LHCN-M2 (cell line): ENCODE results near the gene CDH13. TPM values are rescaled to one million over a fixed set of nuclear protein-coding genes. Genes with fewer than 3 reads are reported as not detected.

Experiments used
- DNase-seq: peaks from one replicate; pipeline ENCODE4 v3.0.0-alpha.2; 2012; ENCODE audit warnings: low read depth
- total RNA-seq: library from RNA; depleted of rRNA; stranded (reverse); fragments of >200 nt; gene quantifications from 2 replicates; pipeline ENCODE4 v1.2.3, GENCODE V29; 2014

CDH13 gene
- total RNA-seq, 1 experiment from 2014 or later: 140 TPM

DNA sequence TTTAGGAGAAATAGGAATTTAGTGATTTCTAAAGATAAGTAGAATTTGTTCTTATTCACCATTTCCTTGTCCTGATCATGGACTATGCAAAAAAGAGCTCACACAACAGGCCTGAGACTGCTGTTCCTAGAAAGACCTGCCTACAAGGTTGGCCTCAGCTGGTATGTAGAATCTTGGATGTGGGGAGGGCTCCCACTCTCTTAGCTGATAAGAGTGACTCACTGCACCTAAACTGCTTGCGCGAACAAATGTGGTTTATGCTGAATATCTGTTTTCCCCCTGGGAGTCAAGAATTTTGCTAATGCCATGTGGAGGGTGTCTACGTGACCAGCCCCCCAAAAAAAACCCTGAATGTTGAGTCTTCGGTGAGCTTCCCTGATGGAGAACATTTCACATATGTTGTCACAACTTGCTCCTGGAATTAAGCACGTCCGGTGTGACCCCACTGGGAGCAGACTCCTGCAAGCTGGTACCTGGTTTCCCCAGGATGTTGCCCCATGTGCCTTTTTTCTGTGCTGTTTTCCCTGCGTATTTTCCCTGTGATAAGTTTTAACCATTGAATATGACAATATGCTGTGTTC lies 1112.2 kb downstream of the CDH13 start:
- DNase-seq: no peak

DNA sequence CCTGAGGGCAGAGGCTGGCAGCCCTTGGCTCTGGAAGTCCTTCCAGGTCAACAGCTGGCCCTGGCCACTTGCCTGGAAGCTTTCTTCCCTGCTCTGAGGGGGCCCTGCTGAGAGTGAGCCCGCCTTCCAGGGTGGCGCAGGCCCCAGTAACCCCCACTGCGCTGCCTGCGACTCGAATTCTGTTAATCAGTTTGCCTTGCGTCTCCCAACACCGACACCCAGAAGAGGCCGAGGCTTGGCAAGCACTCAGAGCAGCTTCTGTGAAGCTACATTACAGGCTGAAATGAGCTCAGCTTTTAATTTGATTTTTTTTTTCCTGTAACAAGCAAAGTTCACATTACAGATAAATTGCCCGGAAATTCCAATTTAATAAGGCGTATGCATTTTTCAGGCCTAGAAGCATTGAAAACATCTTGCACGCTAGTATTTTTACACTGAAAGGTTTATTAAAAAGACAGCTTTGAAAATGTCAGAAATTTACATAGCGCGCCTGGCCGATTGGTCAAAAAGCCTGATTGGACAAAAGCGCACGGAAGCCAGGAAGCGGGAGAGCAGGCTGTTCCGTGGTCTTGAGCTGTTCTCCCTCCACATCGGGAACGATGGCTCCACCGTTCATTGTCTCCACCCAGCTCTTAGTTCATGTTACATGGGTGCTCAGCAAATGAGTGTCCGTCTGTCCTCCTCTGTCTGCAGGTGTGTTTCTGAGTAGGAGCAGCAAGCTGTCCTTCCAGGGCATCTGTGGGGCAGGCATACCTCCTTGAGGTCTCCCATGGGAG lies 1115.5 kb downstream of the CDH13 start:
- no peak for DNase-seq

GRCh38 chr16:83743241-83743640 lies 1116.5 kb downstream of the CDH13 start:
- no peak for DNase-seq

DNA sequence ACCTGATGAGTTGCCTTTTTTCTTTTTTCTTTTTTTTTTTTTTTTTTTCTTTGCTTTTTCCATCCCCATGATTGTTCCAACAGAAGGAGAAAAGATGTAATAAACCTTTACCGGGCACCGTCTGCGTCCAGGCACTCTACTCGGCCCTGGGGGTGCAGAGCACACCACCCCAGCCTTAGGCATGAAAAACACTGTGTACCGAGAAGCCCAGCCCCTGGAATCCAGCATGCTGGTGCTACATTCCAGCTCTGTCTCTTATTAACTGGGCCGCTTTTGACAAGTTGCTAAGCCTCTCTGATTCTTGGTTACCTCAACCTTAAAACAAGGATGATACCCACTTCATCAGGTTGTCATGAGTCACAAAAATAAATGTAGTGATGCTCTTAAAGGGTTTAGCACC lies 1117.0 kb downstream of the CDH13 start:
- no peak for DNase-seq

DNA sequence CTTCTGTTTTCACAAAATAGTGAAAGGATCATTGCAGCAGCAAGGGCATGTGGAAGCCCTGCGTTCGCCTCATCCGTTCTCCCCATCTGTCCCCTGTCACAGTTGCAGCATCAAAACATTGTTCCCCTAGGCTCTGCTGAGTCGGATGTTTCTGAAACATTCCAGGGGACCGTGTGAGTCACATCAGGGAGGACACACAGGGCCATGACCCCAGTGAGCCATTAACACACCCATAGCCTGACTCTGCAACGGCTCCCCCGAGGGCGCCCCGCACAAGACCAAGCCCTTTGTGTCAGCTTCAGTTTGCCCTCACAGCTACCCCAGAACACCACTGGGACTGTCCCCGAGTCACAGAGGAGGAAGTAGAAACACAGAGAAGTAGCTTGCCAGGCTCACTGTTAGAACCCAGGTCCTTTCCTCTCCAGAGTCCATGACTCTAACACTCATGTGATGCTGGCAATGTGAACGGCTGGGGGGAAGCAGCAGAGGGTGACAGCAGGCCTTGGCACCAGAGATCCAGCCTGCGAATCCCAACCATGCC lies 1117.7 kb downstream of the CDH13 start:
- peak; percentile 72 for DNase-seq

GRCh38 chr16:83746611-83747010 lies 1119.8 kb downstream of the CDH13 start:
- no peak for DNase-seq

DNA sequence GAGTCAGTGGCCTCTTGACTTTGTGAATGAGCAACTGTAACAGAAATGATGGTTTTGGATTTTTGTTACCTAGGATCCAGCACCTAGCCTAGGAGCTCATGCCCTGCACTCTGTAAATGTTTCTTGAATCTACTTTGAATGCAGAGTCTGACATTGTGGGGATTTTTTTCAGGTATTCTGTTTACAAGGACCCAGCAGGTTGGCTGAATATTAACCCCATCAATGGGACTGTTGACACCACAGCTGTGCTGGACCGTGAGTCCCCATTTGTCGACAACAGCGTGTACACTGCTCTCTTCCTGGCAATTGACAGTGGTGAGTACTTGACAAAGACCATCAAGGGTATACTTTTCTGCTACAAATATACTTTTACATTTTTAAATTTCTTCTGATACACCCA lies 1121.2 kb downstream of the CDH13 start:
- DNase-seq: no peak

- DNase-seq: no peak
Measured at GRCh38 chr16:83755391-83755790, 1128.6 kb downstream of the CDH13 start.

DNA sequence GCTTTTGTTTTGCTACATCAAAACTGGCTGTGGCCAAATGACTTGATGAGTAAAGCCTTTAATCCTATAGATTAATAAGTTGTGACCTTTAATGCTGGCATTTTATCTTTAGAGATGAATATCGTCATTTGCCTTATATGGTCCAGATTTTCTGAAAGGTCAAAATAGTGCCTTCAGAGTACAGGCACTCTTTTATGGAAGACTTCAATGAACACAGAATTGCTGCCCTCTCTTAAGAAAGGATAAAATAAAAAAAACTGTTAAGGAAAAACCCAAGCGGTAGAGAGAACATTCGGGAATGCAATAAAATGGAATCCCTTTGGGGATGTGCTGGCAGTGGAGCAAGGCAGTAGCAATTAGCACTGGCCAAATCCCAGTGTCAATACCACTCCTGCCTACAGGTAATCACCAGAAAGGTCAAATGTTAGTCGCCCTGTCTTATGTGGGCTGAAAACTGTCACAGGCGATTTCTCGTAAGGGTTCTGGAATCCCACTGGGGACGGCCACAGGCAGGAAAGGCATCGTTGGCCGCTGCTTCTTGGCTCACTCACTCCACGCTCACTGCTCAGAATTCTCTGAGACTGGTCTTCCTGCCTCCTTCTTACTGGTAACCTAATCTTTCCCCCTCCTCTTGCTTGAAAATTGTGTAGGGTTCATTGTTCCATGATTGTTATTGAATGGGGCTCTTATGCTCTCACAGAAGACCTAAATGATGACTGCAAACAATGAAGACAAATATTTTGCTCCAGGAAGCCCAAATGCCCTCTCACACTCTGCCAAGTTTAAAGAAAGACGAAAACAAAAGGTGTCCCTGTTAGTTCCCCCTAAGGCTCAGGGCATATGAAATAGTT lies 1135.6 kb downstream of the CDH13 start:
- no peak for DNase-seq

- no peak for DNase-seq
Measured at GRCh38 chr16:83762992-83763358, 1136.2 kb downstream of the CDH13 start.

- peak; percentile 7 for DNase-seq
Measured at GRCh38 chr16:83768986-83769385, 1142.2 kb downstream of the CDH13 start.

DNA sequence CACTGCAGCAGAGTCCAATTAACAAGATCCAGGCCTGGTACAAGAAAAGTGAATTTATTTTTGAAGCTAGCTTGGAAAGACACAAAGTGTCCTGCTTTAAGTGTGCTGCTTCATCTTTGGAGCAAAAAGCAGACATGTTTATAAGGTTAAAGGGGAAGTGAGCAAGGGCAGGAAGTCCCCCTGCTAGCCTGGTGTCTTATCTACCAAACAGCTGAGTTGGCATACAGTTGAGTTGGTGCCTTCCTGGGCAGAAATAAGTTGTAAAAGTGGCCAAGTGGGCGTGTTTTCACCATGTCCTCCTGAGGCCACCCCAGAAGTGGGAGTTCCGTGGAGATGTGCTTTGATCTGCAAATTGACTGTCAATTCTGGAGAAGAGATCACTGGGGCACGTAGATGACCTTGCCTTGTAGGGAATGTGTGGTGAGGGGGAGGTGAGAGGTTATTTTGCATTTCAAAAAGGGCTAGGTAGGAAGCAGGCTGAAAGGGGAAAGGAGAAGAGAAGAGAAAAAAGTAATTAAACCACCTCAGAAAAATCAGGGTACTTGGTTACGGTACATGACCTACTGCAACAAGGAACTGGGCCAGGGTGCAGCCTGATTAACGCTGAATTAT lies 1142.7 kb downstream of the CDH13 start:
- DNase-seq: no peak

DNA sequence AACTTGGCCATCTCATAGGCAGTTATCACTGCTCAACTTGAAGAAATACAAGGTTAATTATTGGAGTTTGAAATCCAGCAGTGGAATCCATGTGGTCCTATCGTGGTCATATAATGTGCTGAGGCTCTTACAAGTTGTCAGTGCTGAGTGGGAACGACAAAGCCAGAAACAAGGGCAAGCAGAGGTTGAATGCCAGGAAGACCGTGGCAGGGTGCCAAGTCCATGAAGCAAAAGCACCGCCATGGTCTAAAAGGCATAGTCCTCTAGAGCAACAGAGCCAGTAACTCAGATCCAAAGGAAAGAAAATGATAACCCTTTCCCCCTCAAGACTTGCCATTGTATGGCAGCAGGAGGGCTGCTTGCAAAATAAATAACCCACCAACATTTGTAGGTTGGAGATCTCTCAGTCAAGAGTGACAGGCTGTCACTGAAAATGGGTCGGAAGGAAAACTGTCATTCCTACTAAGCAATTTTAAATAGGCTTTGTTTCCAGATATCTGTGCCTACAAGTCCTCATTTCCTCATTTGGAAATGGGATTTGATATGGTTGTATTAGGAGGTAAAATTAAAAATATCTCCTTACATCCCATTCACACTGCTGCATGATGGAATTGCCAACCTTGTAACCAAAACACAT lies 1144.7 kb downstream of the CDH13 start:
- no peak for DNase-seq

- DNase-seq: no peak
Measured at GRCh38 chr16:83772806-83773205, 1146.0 kb downstream of the CDH13 start.

- DNase-seq: no peak
Measured at GRCh38 chr16:83774066-83774465, 1147.3 kb downstream of the CDH13 start.

DNA sequence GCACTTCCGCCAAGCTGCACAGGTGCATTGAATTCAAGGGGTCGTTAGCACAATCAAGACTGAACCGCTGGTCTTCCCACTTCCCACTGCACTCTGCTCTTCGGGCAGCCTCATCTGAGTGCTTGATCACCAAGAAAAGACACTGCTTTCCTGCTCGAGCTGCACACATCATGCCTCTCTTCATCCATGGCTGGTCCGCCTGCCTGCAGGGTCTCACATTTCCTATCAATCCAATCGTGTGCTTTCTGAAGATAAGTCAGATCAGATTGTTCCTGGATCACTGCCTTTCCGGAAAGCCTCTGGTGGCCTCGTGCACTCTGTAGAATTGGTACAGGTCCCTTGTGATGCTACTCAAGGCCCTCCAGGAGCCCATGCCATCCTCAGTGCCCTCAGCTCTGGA lies 1150.2 kb downstream of the CDH13 start:
- no peak for DNase-seq

DNA sequence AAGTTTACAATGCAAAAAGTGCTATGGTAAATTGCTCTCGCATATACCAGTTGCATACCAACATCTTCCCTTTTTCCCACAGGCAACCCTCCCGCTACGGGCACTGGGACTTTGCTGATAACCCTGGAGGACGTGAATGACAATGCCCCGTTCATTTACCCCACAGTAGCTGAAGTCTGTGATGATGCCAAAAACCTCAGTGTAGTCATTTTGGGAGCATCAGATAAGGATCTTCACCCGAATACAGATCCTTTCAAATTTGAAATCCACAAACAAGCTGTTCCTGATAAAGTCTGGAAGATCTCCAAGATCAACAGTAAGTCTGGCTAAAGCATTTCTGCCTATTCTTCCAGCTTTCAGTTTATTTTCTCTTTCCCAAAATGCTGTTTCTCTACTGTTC lies 1153.1 kb downstream of the CDH13 start:
- peak; percentile 5 for DNase-seq

- DNase-seq: no peak
Measured at GRCh38 chr16:83785455-83785854, 1158.7 kb downstream of the CDH13 start.

DNA sequence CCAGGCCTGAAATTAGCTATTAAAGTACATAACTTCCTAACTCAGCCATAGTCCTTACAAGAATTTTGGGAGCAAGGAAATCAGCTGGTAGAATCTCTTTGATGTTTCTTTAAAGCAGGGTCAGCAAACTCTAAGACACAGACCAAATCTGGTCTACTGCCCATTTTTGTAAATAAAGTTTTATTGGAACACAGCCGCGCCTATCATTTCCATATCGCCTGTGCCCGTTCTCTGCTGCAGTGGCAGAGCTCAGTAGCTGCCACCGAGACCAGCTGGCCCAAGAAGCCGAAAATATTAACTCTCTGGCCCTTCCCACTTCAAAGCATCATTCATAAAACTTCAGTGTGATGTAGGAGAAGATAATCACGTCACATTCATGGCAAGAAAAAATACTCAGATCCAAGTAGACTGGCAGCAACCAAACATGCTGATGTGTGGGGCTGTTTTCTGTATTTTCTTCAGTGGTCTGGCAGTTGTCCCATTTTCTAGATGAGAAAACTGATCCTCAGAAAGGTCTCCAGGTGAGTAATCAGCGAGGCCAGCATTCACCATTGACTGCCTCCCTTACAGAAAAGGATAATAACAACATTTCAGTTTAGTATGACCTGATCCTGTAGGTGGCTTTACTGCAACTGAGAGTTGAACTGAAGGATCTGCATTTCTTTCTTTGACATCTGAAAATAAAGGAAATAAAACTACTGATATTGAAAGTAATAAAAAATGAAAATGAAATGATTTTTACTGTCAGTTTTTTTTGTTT lies 1163.1 kb downstream of the CDH13 start:
- no peak for DNase-seq

- DNase-seq: no peak
Measured at GRCh38 chr16:83791916-83792315, 1165.1 kb downstream of the CDH13 start.

DNA sequence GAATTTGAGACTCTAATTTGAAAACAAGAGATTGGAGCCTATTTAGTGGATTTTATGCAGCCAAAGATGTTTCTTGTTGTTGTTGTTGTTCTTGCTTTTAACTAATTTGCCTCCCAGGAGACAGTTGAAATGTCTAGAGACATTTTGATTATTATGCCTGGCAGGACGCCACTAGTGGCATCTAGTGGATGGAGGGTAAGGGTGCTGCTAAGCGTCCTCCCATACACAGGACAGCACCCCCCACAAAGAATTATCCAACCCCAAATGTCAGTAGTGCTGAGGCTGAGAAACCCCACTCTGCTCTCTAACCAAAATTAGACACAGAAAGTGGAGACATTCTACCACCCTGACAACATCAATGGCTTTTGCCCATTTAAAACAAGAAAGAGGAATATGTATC lies 1165.6 kb downstream of the CDH13 start:
- no peak for DNase-seq
